ENCODE data around the gene LITAF.

DNA sequence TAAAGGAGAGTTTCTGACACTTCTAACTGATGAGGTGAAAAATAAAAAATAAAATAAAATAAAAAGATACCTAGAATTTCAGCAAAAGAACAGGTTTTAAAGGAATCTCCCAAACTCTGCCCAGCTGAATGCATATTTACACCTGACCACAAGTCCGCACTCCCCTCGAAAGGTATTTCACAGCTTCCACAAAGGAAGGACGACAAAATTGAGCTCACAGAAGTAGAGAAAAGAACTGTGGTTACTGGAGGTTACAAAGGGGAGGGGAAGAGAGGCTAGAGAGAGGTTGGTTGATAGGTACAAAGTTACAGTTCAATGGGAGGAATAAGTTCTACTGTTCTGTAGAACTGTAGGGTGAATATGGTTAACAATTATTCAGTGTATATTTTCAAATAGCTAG, 5.0 kb downstream of the LITAF start:
- TF ChIP-seq, protein P1, sequence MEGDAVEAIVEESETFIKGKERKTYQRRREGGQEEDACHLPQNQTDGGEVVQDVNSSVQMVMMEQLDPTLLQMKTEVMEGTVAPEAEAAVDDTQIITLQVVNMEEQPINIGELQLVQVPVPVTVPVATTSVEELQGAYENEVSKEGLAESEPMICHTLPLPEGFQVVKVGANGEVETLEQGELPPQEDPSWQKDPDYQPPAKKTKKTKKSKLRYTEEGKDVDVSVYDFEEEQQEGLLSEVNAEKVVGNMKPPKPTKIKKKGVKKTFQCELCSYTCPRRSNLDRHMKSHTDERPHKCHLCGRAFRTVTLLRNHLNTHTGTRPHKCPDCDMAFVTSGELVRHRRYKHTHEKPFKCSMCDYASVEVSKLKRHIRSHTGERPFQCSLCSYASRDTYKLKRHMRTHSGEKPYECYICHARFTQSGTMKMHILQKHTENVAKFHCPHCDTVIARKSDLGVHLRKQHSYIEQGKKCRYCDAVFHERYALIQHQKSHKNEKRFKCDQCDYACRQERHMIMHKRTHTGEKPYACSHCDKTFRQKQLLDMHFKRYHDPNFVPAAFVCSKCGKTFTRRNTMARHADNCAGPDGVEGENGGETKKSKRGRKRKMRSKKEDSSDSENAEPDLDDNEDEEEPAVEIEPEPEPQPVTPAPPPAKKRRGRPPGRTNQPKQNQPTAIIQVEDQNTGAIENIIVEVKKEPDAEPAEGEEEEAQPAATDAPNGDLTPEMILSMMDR (IDR thresholded peaks at IDR 0.05) = no peak
- no peak for TF ChIP-seq POLR2A (IDR thresholded peaks at IDR 0.05)
